Spleen (tissue), 11 donors: ENCODE measurements around the gene CPNE6. TPM values are rescaled to one million over a fixed set of nuclear protein-coding genes. Genes with fewer than 3 reads are reported as not detected.

ENCODE experiments used
- DNase-seq: peaks from one replicate; pipeline ENCODE4 v3.0.0-alpha.2; 2020
- H3K27ac ChIP-seq, 8 donors: fragments of 200-600 bp; sonication (generic) in 7 of 8; 1 replicate in 4 of 8; 2 replicates in 4 of 8; pipeline versions ENCODE4 v1.5.0 to v1.8.0; 2016 to 2021; ENCODE audit warnings: inconsistent platforms in 4 of 8, mild to moderate bottlenecking in 4 of 8, moderate library complexity in 1 of 8
- H3K27me3 ChIP-seq, 7 donors: fragments of 200-600 bp; sonication (generic) in 6 of 7; replicated peaks in 1 of 7; 1 replicate in 4 of 7; 2 replicates in 3 of 7; pipeline versions ENCODE4 v1.5.0 to v1.8.0; 2016 to 2021; ENCODE audit warnings: inconsistent platforms in 3 of 7, mild to moderate bottlenecking in 1 of 7
- H3K36me3 ChIP-seq, 6 donors: fragments of 200-600 bp; sonication (generic) in 5 of 6; 1 replicate in 4 of 6; 2 replicates in 2 of 6; pipeline versions ENCODE4 v1.5.0 to v1.8.0; 2016 to 2021; ENCODE audit warnings: inconsistent platforms in 2 of 6
- H3K4me1 ChIP-seq, 6 donors: fragments of 200-600 bp; sonication (generic) in 5 of 6; 1 replicate in 3 of 6; 2 replicates in 3 of 6; pipeline versions ENCODE4 v1.5.0 to v1.8.0; 2016 to 2021; ENCODE audit warnings: inconsistent platforms in 3 of 6
- H3K4me3 ChIP-seq, 8 donors: fragments of 200-600 bp; sonication (generic) in 7 of 8; 1 replicate in 4 of 8; 2 replicates in 4 of 8; pipeline versions ENCODE4 v1.5.0 to v1.8.0; 2016 to 2021; ENCODE audit warnings: inconsistent platforms in 4 of 8, mild to moderate bottlenecking in 4 of 8, moderate library complexity in 2 of 8
- H3K9me3 ChIP-seq, 8 donors: fragments of 200-600 bp; sonication (generic) in 7 of 8; 1 replicate in 4 of 8; 2 replicates in 4 of 8; pipeline versions ENCODE4 v1.5.0 to v1.8.0; 2016 to 2021; ENCODE audit warnings: inconsistent platforms in 4 of 8
- CTCF ChIP-seq, 11 experiments: fragments of 200-600 bp in 7 of 11; fragments of 450-650 bp in 4 of 11; sonication (generic) in 4 of 11; IDR thresholded peaks in 8 of 11; conservative IDR thresholded peaks in 3 of 11; 1 replicate in 7 of 11; 2 replicates in 4 of 11; pipeline versions ENCODE4 v1.4.0 to v1.8.0; 2016 to 2021; ENCODE audit warnings: antibody characterized with exemption in 11 of 11, inconsistent platforms in 4 of 11, mild to moderate bottlenecking in 1 of 11
- POLR2A ChIP-seq, 3 donors: fragments of 450-650 bp; IDR thresholded peaks; one replicate each; pipeline ENCODE4 v1.5.1; 2017; ENCODE audit warnings: antibody characterized with exemption in 3 of 3, mild to moderate bottlenecking in 1 of 3
- POLR2AphosphoS5 ChIP-seq, 3 donors: sonication (generic); formaldehyde crosslinking; IDR thresholded peaks; one replicate each; pipeline ENCODE4 v1.5.1; 2017; ENCODE audit warnings: antibody characterized with exemption in 3 of 3
- WGBS, 5 donors: extraction: QIAGEN DNeasy Blood & Tissue Kit in 3 of 5; methylation state at CpG; one replicate each; pipeline versions ENCODE4 v1.1.5 to v1.1.7; 2013 to 2018; 5-methylcytosine and 5-hydroxymethylcytosine counted together
- intact Hi-C: fragments of 100-400 bp; cut with DNase I; formaldehyde crosslinking; loops from one replicate; pipeline ENCODE4 v1.15.0; 2023; ENCODE audit warnings: low total_unique reads
- polyA plus RNA-seq, 3 donors: library from polyadenylated mRNA; stranded (reverse); fragments of 200-250 nt; gene quantifications; one replicate each; pipeline ENCODE4 v1.2.1, GENCODE V29; 2013
- total RNA-seq, 7 donors: library from RNA; depleted of rRNA in 3 of 7; stranded (reverse); fragments of >200 nt in 3 of 7; fragmentation: NEBNext Ultra II Directional in 4 of 7; extraction: Animal tissue kit (Norgen Biotek cat#: 25700) in 4 of 7; gene quantifications; one replicate each; pipeline versions ENCODE4 v1.1.0 to v1.2.1, GENCODE V29; 2016 to 2021
- donor health status: healthy with polysubstance abuse.
- donor health status: DM: no; HTN: no; CAD: no; lungs with moderate emphysema.
- donor health status: DM: no; HTN: no; CAD: no.
- donor health status: Bipolar disorder and iron deficiency.
- donor health status: healthy.
- donor health status: DM: no; HTN: no; CAD: no.
- donor health status: DM: yes; HTN: yes; CAD: no.

Gene CPNE6
- total and polyA plus RNA-seq, 10 donors = 0.03 to 0.13 TPM; not detected in 8

GRCh38 chr14:24113379-24113800 lies 42.0 kb downstream of the CPNE6 start:
- H3K27ac ChIP-seq = peak overlapping the region; percentile 97 to 100 (median 98)
- no peak for TF ChIP-seq POLR2AphosphoS5 (IDR thresholded peaks at IDR 0.05)
- intact Hi-C loops = no loop called here
- H3K27me3 ChIP-seq = no peaks in the 10 kb centered on the region
- peaks cover 28 to 69% (median 59%) of the 10 kb centered on the region in 6 donors for H3K4me1 ChIP-seq
- peaks cover 3 to 19% (median 14%) of the 10 kb centered on the region in 6 donors for H3K36me3 ChIP-seq
- WGBS, 5 donors = 17 to 22% (median 20%) methylated on average over 15 of the region's 15 CpGs
- H3K9me3 ChIP-seq = no peaks in the 10 kb centered on the region
- peak overlapping the region; percentile 46 to 85 (median 76) for H3K4me3 ChIP-seq
- no peak for DNase-seq

GRCh38 chr14:24113801-24114531 lies 42.6 kb downstream of the CPNE6 start:
- WGBS, 5 donors = 0% methylated on average over 38 to 42 of the region's 42 CpGs
- Histone ChIP-seq H3K36me3 (peaks cover 3 to 25% (median 20%) of the 10 kb centered on the region in 6 donors), H3K4me3 (peak overlapping the region; percentile 46 to 85 (median 76)), H3K27me3 (no peaks in the 10 kb centered on the region), H3K9me3 (no peaks in the 10 kb centered on the region), H3K27ac (peak overlapping the region; percentile 97 to 100 (median 98)), H3K4me1 (peaks cover 27 to 68% (median 55%) of the 10 kb centered on the region in 6 donors)
- intact Hi-C loops = no loop called here
- no peak for TF ChIP-seq CTCF (IDR thresholded peaks at IDR 0.05 in 8 of 11, conservative IDR thresholded peaks at IDR 0.05 in 3 of 11)
- TF ChIP-seq POLR2A (IDR thresholded peaks at IDR 0.05) = peak in 1 of 3 donors; percentile 82
- peak; percentile 64 to 94 (median 85) for TF ChIP-seq POLR2AphosphoS5 (IDR thresholded peaks at IDR 0.05)
- peak; percentile 96 for DNase-seq

GRCh38 chr14:24114532-24115421 lies 43.4 kb downstream of the CPNE6 start, which contains the start of the genes DCAF11 and NRL:
Gene DCAF11, plus strand, starts transcription at chr14:24114777. Its CDS starts 818 bp downstream, at chr14:24115595.
Gene NRL, minus strand, starts transcription at chr14:24114949. Its CDS starts 32,101 bp downstream, at chr14:24082848.
- Histone ChIP-seq H3K4me1 (peaks cover 23 to 64% (median 47%) of the 10 kb centered on the region in 6 donors), H3K36me3 (peaks cover 3 to 33% (median 28%) of the 10 kb centered on the region in 6 donors), H3K27ac (peak within 1 kb of the TSS; percentile 97 to 100 (median 98)), H3K4me3 (peak within 1 kb of the TSS; percentile 60 to 85 (median 76)), H3K27me3 (no peaks in the 10 kb centered on the region), H3K9me3 (no peaks in the 10 kb centered on the region)
- WGBS, 5 donors = 0% methylated on average over 38 to 65 of the region's 65 CpGs
- TF ChIP-seq CTCF (IDR thresholded peaks at IDR 0.05 in 8 of 11, conservative IDR thresholded peaks at IDR 0.05 in 3 of 11) (peak in 4 of 11 experiments; percentile 4 to 28 (median 17)), POLR2A (IDR thresholded peaks at IDR 0.05) (peak in 2 of 3 donors; percentile 6 to 42), POLR2AphosphoS5 (IDR thresholded peaks at IDR 0.05) (peak; percentile 91 to 98 (median 93))
- DNase-seq = peak; percentile 99
- intact Hi-C loops = no loop called here

- peak overlapping the region; percentile 60 to 85 (median 76) for H3K4me3 ChIP-seq
- peak overlapping the region; percentile 97 to 100 (median 98) for H3K27ac ChIP-seq
- H3K27me3 ChIP-seq = no peaks in the 10 kb centered on the region
- H3K9me3 ChIP-seq = no peaks in the 10 kb centered on the region
- WGBS, 5 donors = 1 to 7% (median 3%) methylated on average over 14 of the region's 14 CpGs
- DNase-seq = peak; percentile 87
- TF ChIP-seq POLR2AphosphoS5 (IDR thresholded peaks at IDR 0.05) = no peak
- TF ChIP-seq POLR2A (IDR thresholded peaks at IDR 0.05) = no peak
- no peak for TF ChIP-seq CTCF (IDR thresholded peaks at IDR 0.05 in 8 of 11, conservative IDR thresholded peaks at IDR 0.05 in 3 of 11)
- peaks cover 3 to 41% (median 35%) of the 10 kb centered on the region in 6 donors for H3K36me3 ChIP-seq
- intact Hi-C loops = no loop called here
- peaks cover 23 to 56% (median 41%) of the 10 kb centered on the region in 6 donors for H3K4me1 ChIP-seq
Observed at GRCh38 chr14:24115422-24116127, 44.2 kb downstream of the CPNE6 start.
